GM18498 (cell line): ENCODE results near the gene MMP23B.
A peak's percentile ranks its signal among the peaks of the same experiment; 100 is the strongest.
"Not testable (repeated sequence)": the region's sequence is repeated elsewhere in the genome, so short reads cannot be mapped to it uniquely, and the experiment has no call there.

Source experiments
- ATAC-seq: cut with Tn5 transposase; IDR thresholded peaks from one replicate; pipeline ENCODE4 v1.9.1; 2021; ENCODE audit warnings: mild to moderate bottlenecking, moderate library complexity; ENCODE audit not compliant: unreplicated experiment

MMP23B gene

DNA sequence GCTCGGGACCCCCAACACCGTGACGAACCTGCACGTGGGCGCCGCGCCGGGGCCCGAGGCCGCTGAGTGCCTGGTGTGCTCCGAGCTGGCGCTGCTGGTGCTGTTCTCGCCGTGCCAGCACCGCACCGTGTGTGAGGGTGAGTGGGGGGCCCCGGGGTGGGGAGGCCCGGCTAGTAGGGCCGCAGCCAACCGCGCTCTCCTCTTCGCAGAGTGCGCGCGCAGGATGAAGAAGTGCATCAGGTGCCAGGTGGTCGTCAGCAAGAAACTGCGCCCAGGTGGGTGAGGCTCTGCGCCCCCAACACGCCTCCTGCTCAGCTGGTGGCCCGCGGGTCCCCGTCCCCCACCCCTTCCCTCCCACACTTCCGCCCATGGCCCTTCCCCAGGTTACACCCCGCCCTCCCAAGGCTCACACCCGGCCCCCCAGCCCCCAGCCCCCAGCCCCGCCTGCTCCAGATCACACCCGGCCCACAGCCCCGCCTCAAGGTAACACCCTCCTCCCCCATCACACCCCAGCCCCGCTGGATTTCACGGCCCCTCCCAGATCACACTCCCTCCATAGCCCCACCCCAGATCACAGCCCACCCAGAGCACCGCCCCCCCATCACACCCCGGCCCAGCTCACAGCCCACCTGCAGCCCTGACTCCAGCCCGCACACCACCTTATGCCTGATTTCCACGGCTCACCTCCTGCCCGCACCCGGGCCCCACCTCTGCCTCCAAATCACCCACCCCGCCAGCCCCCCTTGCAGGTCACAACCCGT lies 2.4 kb upstream of the MMP23B start:
- no peak for ATAC-seq

- peak; percentile 57 for ATAC-seq
Observed at GRCh38 chr1:1630191-1630964, 1.6 kb upstream of the MMP23B start.

GRCh38 chr1:1630965-1631781 lies 800 bp upstream of the MMP23B start:
- no peak for ATAC-seq

GRCh38 chr1:1633409-1633808 lies 1.4 kb downstream of the MMP23B start:
- ATAC-seq = not testable (repeated sequence)

- ATAC-seq = not testable (repeated sequence)
Observed at GRCh38 chr1:1634613-1635012, 2.6 kb downstream of the MMP23B start.

DNA sequence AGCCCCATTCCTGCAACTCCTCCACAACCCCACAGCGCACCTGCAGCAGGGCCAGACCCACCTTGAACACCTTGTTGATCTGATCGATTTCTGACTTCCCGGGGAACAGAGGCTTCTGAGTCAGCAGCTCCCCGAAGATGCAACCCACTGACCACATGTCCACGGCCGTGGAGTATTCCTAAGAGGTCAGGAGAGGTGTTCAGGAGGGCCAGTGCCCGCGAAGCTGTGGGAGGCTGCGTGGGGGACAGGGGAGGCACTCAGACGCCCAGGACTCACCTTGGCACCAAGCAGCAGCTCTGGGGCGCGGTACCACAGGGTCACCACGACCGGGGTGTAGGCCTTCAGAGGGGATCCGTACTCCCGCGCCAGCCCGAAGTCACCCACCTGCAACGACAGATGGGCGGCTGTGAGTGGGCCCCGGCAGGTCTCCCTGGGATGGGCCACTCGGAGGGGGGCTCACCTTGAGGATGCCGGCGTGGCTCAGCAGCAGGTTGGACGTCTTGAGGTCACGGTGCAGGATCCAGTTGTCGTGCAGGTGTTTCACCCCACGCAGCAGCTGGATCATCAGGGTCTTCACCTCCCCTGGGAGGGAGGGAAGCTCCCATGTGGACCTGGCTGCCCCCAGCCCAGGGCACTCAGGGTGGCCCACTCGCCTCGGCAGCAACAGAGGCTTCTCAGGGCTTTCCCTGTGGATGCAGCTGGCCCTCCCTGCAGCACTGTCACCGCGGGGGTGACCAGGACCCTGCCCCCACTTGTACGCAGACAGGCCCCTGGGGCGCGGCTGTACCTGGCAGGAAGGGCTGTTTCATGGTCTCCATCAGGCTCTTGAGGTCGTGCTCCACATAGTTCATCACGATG lies 4.9 kb downstream of the MMP23B start:
- not testable (repeated sequence) for ATAC-seq

- ATAC-seq = not testable (repeated sequence)
Observed at GRCh38 chr1:1637479-1637875, 5.5 kb downstream of the MMP23B start.

- ATAC-seq = not testable (repeated sequence)
Observed at GRCh38 chr1:1638528-1638927, 6.6 kb downstream of the MMP23B start.

DNA sequence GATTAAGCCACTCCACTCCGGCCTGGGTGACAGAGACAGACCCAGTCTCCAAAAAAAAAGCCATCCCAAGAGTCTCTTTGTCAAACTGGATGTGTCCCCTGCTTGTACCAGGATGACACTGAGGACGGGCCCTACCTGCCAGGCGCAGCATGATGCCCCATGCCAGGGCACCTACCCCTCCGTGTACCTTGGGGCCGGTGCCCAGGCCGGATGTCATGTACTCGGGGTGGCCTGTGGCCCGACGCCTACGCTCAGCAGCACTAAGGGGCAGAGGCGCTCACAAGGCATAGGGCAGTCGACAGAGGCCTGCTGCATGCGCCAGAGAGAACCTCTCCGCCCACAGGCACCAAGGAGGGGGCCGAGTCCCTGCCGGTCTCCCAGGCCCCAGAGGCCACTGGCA lies 7.4 kb downstream of the MMP23B start:
- ATAC-seq = not testable (repeated sequence)

DNA sequence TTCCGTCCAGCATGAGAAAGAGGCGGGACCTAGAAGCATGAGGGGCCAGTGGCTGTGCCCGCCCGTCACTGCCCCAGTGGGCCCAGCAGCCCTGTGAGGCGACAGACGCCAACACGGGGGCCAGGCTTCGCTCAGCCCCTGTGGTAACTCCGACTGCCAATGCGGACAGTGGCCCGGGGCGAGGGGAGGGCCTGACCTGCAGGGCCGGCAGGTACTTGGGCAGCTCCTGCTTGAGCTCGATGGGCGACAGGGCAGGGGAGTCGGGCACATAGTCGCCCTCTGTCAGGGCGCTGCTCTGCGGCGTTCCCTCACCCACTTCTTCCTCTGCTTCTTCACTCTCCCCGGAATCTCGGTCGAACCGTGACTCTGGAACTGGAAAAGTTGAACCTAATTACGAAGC lies 8.1 kb downstream of the MMP23B start:
- ATAC-seq = not testable (repeated sequence)

DNA sequence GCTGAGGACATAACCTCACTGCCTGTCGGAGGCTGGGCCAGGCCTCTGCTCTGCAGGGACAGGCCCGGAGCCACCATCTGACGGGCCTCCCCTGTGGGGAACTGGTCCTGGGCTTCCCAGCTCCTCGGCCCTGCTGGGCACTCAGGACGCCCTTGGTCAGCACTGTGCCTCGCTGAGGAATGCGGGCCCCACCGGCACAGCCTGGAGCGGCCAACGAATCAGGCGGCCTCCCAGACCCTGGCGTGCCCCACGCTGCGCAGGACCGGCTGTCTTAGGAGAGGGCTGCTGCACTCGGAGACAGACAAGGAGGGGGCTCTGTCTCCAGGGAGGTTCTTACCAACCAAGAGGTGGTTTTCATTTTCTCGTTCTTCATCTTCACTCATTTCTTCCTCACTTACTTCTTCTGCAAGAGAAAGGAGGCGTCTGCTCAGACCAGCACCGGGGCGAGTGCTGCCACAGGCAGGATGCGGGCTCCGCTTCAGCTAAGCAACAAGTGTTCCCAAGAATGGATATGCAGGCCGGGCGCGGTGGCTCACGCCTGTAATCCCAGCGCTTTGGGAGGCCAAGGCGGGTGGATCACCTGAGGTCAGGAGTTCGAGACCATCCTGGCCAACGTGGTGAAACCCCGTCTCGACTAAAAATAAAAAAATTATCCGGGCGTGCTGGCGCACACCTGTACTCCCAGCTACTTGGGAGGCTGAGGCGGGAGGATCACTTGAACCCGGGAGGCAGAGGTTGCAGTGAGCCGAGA lies 8.9 kb downstream of the MMP23B start:
- not testable (repeated sequence) for ATAC-seq

DNA sequence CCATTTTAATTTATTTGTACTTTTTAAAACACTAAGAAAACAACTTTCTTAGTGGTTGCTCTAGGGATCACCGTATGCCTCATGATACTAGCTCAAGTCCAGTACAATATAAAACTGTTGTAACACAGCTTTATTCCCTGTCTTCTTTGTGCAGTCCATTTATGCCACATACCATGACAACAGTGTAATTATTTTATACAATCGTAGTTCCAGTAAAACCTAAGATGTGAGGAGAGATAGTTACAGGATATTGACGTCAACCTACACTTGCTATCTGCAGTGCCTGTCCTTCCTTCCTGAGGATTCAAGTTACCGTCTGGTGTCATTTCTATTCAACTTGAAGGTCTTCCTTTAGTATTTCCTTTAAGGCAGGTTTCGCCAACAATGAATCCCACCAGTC lies 14.4 kb downstream of the MMP23B start:
- ATAC-seq = not testable (repeated sequence)

- ATAC-seq = not testable (repeated sequence)
Observed at GRCh38 chr1:1647567-1648241, 15.7 kb downstream of the MMP23B start.

- ATAC-seq = not testable (repeated sequence)
Observed at GRCh38 chr1:1648265-1648664, 16.3 kb downstream of the MMP23B start.

- peak; percentile 86 for ATAC-seq
Observed at GRCh38 chr1:1658583-1659549, 26.9 kb downstream of the MMP23B start, which contains the start of gene CDK11B. Gene CDK11B (minus strand): TSS chr1:1659004. CDS start chr1:1657485, 1,519 bp downstream.

- not testable (repeated sequence) for ATAC-seq
Observed at GRCh38 chr1:1662392-1662791, 30.4 kb downstream of the MMP23B start.

DNA sequence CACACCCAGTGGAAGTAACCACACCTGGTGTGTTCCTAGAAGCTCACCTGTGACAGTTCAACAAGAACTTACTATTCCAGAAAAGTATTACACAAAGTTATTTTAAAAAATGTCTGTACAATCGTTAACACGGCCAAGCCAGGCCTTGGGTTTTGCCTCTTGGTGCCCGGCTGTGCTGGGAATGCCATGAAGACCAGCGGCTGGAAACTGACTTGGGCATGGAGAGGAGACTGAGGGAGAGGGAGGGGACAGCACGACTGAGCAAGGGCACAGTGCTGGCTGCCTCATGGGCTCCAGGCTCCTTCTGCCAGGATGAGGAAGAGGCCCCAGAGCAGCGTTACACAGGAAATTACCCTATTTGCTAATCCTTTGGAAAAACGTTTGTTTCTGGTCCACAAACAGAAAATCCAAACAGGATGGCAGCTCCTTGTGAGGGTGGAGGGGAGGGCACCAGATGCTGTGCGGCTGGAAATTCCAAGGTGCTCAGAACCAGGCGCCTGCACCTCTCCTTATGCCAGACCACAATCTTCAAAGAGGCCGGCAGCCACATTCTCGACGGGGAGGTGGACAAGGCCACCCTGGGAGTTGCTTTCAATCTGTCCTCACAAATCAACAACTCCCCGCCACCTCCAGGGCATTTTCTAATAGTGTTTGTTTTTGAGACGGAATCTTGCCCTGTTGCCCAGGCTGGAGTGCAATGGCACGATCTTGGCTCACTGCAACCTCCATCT lies 31.0 kb downstream of the MMP23B start:
- not testable (repeated sequence) for ATAC-seq
